Activated CD4-positive, alpha-beta T cell treated with anti-CD3 and anti-CD28 coated beads, Interleukin-10, Interleukin-2, amounts not matched to agents 100 ng/mL and 50 ng/mL, durations not matched to agents 16 hours and 8 hours (primary cell): ENCODE data around the gene ISCA2.
"Not testable (repeated sequence)": the region's sequence is repeated elsewhere in the genome, so short reads cannot be mapped to it uniquely, and the experiment has no call there.

Source experiments
- DNase-seq: peaks from one replicate; pipeline ENCODE4 v3.0.0-alpha.2; 2020

Gene ISCA2

DNA sequence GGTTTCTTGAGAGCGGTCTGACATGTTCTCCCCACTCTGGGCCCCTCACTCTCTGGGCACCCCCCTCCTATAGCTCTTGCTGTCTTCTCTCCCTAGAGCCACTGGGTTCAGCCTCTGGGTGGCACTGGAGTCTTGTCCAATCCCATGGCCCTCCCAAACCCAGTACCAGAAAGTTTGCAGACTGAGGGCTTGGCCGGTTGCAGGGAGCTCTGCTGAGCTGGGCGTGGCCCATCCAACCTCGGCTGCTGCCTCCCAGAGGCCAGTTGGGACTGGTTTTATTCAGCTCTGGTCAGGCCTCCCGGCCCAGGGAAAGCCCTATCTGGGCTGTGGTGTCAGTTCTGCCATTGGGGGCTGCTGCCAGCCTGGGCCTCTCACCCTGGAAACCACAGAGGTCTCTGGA is 37.9 kb downstream of the ISCA2 start:
- no peak for DNase-seq

DNA sequence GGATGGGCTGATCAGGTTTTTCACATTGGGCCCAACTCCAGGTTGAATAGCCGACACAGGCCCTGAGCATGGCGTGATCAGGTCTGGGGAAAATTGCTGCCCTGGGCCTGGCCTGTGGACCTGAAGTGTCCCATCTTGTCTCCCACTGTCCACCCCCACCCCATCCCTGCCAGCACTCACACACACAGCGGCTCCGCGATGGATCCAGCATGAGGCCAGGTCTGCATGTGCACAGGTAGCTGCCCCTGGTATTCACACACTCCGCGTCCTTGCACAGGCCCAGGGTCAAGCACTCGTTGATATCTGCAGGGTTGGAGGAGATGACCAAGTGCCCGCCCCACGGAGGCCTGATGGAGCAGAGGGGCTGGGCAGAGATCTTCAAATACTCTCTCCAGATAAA is 38.7 kb downstream of the ISCA2 start:
- DNase-seq = no peak

DNA sequence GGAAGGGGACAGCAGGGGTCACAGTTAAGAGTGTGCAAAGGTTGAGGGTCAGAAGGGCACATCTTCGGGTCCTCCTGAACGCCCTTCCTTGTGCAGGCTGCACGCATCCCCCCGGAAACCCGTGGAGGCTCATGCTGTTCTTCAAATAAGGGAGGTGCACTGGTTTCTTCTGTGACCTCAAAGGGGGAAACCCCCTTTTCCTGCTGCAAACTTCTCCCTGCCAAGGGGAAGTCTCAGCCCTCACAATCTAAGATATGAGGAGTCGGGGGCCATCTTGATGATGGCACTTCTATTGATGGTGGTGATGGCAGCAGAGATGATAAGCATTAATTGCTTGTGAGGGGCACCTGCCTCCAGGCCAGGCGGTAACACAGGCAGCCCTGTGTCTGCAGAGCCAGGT is 40.0 kb downstream of the ISCA2 start:
- no peak for DNase-seq

DNA sequence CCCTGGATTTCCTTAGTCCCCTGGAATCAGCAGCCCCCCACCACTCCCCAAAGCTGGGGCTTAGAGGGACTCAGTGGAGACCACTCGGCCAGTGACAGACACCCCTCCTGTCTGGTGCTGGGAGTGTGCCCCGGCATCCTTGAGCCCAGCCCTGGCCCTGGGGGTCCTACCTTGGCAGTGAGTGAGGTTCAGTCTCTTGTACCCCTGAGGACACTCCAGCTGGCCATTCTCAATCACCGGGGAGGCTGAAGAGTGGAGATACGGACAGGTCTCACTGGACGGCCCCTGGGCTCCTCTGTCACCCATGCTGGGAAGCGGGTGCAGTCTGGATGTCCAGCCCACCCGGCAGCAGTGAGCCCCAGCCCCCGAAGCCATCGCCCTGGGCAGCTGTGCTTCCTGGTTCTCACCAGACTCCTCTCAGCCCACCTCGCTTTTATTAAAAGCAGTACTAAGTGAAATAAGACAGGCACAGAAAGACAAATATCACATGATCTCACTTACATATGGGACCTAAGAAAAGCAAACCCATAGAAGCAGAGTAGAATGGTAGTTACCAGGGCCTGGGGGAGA is 42.3 kb downstream of the ISCA2 start:
- DNase-seq = no peak

DNA sequence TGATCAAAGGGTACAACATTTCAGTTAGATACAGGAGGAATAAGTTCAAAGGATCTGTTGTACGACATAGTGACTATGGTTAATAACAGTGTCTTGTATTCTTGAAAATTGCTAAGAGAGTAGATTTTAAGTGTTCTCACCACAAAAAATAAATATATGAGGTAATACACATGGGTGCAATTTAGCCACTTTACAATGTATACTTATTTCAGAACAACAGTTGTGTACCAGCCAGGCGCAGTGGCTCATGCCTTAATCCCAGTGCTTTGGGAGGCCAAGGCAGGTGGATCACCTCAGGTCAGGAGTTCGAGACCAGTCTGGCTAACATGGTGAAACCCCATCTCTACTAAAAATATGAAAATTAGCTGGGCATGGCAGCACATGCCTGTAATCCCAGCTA is 42.8 kb downstream of the ISCA2 start:
- not testable (repeated sequence) for DNase-seq

DNA sequence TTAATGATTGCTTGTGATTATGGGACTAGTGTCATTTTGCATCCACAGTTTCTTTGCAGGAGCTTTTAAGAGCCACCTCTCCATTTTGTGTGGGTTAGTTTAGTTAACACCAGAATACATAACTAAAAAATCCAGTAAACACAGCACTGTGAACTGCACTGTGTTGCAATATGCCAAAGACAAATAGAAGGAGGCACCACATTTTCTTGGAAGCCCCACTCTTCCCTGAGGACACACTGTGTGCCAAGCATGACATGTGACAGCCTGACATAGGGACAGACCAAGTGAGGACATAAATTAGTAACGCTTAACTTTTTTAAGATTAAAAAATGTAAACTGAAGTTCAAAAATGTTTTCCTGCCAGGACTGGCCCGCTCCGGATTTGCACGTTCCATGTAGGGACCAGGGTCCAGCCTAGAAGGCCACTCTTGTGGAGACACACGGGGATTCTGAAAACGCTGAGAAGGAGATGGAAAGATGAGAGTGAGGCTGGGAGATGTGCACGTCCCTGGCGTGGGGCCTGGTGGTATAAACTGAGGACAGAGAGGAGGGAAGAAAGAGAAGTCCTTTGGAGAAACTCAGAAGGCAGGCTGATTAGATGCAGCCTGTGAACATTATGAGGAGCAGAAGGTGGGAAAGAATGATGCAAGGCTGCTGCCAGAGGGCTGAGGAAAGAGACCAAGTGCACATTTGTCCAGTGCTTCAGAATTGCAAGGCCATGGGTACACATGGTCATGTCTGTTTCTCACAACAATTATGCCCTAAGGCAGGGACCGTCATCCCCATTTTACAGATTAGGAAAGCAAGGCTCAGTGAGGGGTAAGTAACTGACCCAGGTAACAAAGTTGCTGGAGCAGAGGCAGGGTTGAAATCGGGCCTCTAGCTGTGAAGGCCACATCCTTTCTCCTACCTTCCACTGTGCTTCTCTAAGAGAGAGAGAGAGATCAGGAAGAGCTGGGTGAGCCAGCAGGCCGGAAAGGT is 45.1 kb downstream of the ISCA2 start:
- DNase-seq = no peak

DNA sequence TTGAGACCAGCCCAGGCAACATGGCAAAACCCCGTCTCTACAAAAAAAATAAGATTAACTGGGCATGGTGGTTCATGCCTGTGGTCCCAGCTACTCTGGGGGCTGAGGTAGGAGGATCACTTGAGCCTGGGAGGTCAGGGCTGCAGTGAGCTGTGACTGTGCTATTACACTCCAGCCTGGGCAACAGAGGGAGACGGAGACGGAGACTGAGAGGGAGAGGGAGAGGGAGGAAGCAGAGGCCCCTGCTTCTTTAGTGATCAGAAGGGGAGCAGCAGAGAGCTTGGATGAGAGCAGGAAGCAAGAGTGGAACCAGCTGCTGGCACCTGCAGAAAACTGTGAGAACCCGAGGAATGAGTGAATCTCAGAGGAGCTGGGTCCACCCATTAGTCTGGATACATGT is 45.9 kb downstream of the ISCA2 start:
- no peak for DNase-seq

DNA sequence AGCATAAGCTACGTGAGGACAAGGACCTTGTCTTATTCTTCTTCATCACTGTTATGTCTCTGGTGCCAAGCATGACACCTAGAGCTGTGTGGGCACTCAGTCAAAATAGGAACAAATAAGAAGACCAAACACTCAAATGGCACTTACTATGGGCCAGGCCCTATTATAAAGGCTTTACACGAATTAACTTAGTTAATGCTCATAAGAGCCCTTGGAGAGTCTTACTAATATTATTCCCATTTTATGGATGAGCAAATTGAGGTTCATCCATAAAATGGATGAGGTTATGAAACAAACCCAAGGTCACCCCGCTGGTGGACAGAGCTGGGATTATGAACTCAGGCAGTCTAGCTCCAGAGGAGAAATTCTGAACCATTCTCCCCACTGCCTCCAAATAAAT is 47.7 kb downstream of the ISCA2 start:
- DNase-seq = no peak

DNA sequence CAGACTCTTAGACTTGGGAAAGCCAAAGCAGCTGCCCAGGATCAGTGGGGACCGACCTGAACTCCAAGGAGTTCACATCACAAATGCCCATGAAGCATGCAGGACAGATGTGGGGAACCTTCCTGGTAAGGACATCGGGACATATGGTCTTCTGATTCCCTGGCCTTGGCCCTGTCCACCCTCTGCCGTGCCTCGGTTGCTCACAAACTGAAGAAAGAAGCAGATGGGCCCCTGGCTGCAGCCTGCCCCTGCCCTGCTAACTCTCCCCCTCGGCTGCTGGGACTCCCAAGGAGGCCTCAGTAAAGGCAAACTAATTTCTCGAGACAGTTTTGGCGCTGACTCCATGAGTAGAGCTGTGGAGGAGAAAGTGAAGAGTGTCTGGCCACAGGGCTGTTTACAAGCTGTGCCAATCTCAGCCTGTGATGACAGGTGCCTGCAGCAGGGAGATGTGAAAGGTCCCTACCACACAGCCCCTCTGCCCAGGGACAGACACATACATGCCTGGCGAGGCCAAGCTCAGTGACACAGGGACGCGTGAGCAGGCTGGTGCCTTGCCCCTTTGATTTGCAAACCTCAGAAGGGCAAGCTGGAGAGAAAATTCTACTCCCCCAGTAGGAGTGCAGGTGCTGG is 48.6 kb downstream of the ISCA2 start:
- DNase-seq = no peak

DNA sequence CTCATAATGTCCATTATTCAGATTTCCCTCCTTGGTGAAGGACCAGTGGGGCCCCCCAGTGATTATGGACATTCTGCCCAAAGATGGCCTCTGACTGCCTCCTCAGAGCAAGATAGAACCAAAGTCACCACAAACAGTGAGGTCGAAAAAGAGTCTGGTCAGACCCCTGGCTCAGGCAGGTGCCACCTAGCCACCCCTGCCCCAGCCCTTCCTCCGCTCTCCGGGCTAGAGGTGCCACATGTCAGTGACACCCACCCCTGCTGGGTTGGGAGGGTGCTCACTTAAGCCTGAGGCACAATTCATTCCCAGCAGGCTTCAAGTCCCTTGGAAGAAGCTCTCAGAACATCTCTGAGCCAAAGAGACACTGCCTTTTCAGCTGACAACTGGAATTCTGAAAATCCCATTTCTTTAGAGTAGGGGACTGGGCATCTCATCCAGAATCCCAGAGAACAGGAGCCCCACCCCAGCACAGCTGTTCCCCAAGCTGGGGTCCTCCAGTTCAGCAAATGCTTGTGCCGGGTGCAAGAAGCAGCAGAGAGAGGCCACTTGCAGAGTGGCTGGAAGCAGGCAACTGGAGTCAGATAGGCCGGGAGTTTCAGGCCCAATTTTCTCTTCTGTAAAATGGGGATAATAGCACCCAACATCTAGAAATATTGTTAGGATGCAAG is 50.3 kb downstream of the ISCA2 start:
- DNase-seq = no peak

DNA sequence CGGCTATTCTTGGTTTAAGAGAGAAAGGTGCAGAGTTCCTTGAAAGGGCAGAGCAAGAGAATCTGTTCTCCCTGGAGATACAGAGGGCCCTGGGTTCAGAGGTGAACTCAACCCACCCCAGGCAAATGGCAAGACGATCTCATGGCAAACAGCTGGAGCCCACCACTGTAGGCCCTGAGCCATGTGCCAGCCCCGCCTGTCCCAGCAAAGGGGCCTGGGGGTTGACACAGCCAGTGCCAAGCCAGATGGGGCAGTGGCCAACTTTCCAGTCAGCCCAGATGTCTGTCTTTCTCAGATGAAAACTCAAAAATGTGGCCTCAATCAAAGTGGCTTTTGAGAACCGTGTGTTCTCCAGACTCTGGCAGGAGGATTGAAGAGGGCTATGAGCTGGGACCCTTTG is 51.8 kb downstream of the ISCA2 start:
- no peak for DNase-seq

DNA sequence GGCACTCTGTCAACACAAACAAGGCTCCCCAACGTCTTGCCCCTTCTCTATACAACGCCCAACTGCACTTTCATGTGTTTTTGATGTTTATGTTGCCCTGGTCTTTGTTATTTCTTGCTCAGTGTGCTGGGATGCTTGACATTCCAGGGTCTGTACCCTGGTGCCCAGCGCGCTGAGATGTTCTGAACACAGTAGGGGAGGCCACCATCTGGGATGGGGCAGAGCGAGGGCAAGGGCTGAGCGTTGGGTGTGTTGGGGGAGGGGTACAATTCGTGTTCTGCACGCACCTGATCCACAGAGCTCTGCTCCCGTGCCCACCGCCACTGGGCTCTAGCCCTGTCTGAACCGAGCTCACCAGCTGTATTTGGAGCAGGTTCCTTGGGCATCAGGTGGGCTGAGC is 52.9 kb downstream of the ISCA2 start:
- DNase-seq = no peak
